ENCODE measurements around the gene TEX11. TPM values are rescaled to one million over a fixed set of nuclear protein-coding genes. Genes with fewer than 3 reads are reported as not detected.
"Not testable (repeated sequence)": the region's sequence is repeated elsewhere in the genome, so short reads cannot be mapped to it uniquely, and the experiment has no call there.

Gene TEX11
- polyA plus RNA-seq, 1 of the 3 experiments (the other 2 are of a cell fraction) = not detected

DNA sequence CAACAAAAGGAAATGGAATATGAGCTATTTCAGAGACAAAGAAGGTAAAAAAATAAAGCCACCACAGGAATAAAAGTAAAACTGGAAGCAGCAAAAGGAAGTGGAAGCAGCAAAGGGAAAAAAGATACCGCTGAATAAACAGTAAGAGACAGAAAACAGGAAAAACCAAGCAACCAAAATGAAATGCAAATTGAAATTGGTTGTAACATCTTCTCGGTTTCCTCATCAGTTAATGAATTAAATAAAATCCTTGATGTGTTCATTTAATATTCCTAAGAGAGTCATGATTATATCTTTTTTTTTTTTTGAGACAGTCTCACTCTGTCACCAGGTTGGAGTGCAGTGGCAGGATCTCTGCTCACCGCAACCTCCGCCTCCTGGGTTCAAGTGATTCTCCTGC is 331.1 kb downstream of the TEX11 start:
- DNase-seq = no peak
- no peak overlapping the region for H3K9ac ChIP-seq
- CTCF ChIA-PET = no interaction called here
- H3K79me2 ChIP-seq (ENCODE audit: insufficient read depth) = no peaks in the 10 kb centered on the region
- H3K4me2 ChIP-seq = no peak overlapping the region
- H3K4me3 ChIP-seq (ENCODE audit: low read depth in 2 of 2, low read length in 1 of 2) = no peak overlapping the region
- no peak overlapping the region for H2AFZ ChIP-seq (ENCODE audit: low read depth)
- POLR2A ChIA-PET = no interaction called here
- no peaks in the 10 kb centered on the region; the same call in 1 of the 2 replicates for H3K9me2 ChIP-seq
- no peaks in the 10 kb centered on the region for H3K27me3 ChIP-seq (ENCODE audit: insufficient read depth)
- H3K36me3 ChIP-seq (replicated peaks in 1 of 2; ENCODE audit: control insufficient read depth in 1 of 2, insufficient read depth in 2 of 2, low read length in 1 of 2) = no peaks in the 10 kb centered on the region
- H3K4me1 ChIP-seq (ENCODE audit: control insufficient read depth in 1 of 2, insufficient read depth in 2 of 2, low read depth in 1 of 2, low read length in 1 of 2) = no peaks in the 10 kb centered on the region
- 39% methylated on average over 4 of the region's 4 CpGs for WGBS (ENCODE audit: low lambda C conversion rate)
- no peaks in the 10 kb centered on the region for H4K20me1 ChIP-seq (ENCODE audit: insufficient read depth)
- H3K27ac ChIP-seq (ENCODE audit: low read depth in 2 of 2, low read length in 1 of 2) = no peak overlapping the region
- no peaks in the 10 kb centered on the region for H3K9me3 ChIP-seq
- H3F3A ChIP-seq (replicated peaks; ENCODE audit: insufficient read depth) = no peaks in the 10 kb centered on the region
- no peak for TF ChIP-seq FOSL2 (IDR thresholded peaks at IDR 0.05; ENCODE audit: borderline replicate concordance, low read depth)
- TF ChIP-seq TEAD4 (IDR thresholded peaks at IDR 0.05; ENCODE audit: borderline replicate concordance, insufficient read depth) = no peak
- TF ChIP-seq, protein P1, sequence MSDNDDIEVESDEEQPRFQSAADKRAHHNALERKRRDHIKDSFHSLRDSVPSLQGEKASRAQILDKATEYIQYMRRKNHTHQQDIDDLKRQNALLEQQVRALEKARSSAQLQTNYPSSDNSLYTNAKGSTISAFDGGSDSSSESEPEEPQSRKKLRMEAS (IDR thresholded peaks at IDR 0.05; ENCODE audit: low read depth) = no peak
- no peak for TF ChIP-seq EP300 (IDR thresholded peaks at IDR 0.05; ENCODE audit: borderline replicate concordance in 1 of 2, low read depth in 1 of 2, low read length in 1 of 2)
- no peak for TF ChIP-seq TCF12 (IDR thresholded peaks at IDR 0.05)
- TF ChIP-seq, protein P2, sequence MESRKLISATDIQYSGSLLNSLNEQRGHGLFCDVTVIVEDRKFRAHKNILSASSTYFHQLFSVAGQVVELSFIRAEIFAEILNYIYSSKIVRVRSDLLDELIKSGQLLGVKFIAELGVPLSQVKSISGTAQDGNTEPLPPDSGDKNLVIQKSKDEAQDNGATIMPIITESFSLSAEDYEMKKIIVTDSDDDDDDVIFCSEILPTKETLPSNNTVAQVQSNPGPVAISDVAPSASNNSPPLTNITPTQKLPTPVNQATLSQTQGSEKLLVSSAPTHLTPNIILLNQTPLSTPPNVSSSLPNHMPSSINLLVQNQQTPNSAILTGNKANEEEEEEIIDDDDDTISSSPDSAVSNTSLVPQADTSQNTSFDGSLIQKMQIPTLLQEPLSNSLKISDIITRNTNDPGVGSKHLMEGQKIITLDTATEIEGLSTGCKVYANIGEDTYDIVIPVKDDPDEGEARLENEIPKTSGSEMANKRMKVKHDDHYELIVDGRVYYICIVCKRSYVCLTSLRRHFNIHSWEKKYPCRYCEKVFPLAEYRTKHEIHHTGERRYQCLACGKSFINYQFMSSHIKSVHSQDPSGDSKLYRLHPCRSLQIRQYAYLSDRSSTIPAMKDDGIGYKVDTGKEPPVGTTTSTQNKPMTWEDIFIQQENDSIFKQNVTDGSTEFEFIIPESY (IDR thresholded peaks at IDR 0.05; ENCODE audit: borderline replicate concordance, low read depth) = no peak
- TF ChIP-seq FOXJ3 (CRISPR knock-in tag; IDR thresholded peaks at IDR 0.05) = no peak

DNA sequence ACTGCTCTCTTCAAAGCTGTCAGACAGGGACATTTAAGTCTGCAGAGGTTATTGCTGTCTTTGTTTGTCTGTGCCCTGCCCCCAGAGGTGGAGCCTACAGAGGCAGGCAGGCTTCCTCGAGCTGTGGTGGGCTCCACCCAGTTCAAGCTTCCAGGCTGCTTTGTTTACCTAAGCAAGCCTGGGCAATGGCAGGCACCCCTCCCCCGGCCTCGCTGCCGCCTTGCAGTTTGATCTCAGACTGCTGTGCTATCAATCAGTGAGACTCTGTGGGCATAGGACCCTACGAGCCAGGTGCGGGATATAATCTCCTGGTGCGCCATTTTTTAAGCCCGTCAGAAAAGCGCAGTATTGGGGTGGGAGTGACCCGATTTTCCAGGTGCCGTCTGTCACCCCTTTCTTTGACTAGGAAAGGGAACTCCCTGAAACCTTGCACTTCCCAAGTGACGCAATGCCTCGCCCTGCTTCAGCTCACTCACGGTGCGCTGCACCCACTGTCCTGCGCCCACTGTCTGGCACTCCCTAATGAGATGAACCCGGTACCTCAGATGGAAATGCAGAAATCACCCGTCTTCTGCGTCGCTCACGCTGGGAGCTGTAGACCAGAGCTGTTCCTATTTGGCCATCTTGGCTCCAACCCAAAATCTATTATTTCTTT is 338.5 kb downstream of the TEX11 start:
- H3K9me3 ChIP-seq; H3K79me2 ChIP-seq (ENCODE audit: insufficient read depth); H3K27ac ChIP-seq (ENCODE audit: low read depth in 2 of 2, low read length in 1 of 2); H3K9me2 ChIP-seq; DNase-seq; CTCF ChIA-PET; H3K4me3 ChIP-seq (ENCODE audit: low read depth in 2 of 2, low read length in 1 of 2); H2AFZ ChIP-seq (ENCODE audit: low read depth); H3K4me2 ChIP-seq; H3F3A ChIP-seq (replicated peaks; ENCODE audit: insufficient read depth); H3K4me1 ChIP-seq (ENCODE audit: control insufficient read depth in 1 of 2, insufficient read depth in 2 of 2, low read depth in 1 of 2, low read length in 1 of 2); H3K27me3 ChIP-seq (ENCODE audit: insufficient read depth); H4K20me1 ChIP-seq (ENCODE audit: insufficient read depth); H3K36me3 ChIP-seq (replicated peaks in 1 of 2; ENCODE audit: control insufficient read depth in 1 of 2, insufficient read depth in 2 of 2, low read length in 1 of 2); POLR2A ChIA-PET; H3K9ac ChIP-seq: not testable (repeated sequence)
- WGBS (ENCODE audit: low lambda C conversion rate) = 9% methylated on average over 16 of the region's 21 CpGs

DNA sequence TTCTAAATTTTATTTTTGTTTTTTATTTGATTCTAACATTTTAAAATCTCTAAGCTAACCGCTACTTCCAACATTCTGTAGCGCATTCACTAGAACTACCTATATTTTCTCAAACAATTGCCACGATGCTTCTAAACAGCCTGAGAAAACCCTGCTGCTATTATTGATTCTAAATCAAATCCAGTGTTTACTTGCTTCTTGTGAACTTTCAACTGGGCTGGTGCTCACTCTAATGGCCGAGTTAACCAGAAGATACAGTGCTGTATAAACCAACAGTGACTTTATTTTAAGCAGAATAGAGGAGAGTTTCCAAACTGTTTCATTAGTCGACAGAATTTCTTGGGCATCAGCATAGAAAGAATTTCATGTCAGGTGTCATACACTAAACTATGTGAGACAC is 353.6 kb downstream of the TEX11 start:
- no peak overlapping the region for H3K4me3 ChIP-seq (ENCODE audit: low read depth in 2 of 2, low read length in 1 of 2)
- 20% methylated on average over 5 of the region's 5 CpGs for WGBS (ENCODE audit: low lambda C conversion rate)
- H3F3A ChIP-seq (replicated peaks; ENCODE audit: insufficient read depth) = no peaks in the 10 kb centered on the region
- ChIA-PET POLR2A (no interaction called here), CTCF (no interaction called here)
- no peak overlapping the region for H3K27ac ChIP-seq (ENCODE audit: low read depth in 2 of 2, low read length in 1 of 2)
- H3K27me3 ChIP-seq (ENCODE audit: insufficient read depth) = no peaks in the 10 kb centered on the region
- no peak overlapping the region for H3K4me2 ChIP-seq
- no peak for TF ChIP-seq EZH2phosphoT487 (IDR thresholded peaks at IDR 0.05; ENCODE audit: borderline replicate concordance, low read depth)
- no peak for TF ChIP-seq NFIC (IDR thresholded peaks at IDR 0.05; ENCODE audit: borderline replicate concordance)
- TF ChIP-seq, protein P3, sequence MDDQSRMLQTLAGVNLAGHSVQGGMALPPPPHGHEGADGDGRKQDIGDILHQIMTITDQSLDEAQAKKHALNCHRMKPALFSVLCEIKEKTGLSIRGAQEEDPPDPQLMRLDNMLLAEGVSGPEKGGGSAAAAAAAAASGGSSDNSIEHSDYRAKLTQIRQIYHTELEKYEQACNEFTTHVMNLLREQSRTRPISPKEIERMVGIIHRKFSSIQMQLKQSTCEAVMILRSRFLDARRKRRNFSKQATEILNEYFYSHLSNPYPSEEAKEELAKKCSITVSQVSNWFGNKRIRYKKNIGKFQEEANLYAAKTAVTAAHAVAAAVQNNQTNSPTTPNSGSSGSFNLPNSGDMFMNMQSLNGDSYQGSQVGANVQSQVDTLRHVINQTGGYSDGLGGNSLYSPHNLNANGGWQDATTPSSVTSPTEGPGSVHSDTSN (IDR thresholded peaks at IDR 0.05) = no peak
- TF ChIP-seq TCF12 (IDR thresholded peaks at IDR 0.05) = no peak
- TF ChIP-seq, protein P4, sequence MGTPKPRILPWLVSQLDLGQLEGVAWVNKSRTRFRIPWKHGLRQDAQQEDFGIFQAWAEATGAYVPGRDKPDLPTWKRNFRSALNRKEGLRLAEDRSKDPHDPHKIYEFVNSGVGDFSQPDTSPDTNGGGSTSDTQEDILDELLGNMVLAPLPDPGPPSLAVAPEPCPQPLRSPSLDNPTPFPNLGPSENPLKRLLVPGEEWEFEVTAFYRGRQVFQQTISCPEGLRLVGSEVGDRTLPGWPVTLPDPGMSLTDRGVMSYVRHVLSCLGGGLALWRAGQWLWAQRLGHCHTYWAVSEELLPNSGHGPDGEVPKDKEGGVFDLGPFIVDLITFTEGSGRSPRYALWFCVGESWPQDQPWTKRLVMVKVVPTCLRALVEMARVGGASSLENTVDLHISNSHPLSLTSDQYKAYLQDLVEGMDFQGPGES (IDR thresholded peaks at IDR 0.05; ENCODE audit: low read depth, low read length) = no peak
- no peak for TF ChIP-seq SMC3 (IDR thresholded peaks at IDR 0.05; ENCODE audit: low read depth, low read length)
- no peak for TF ChIP-seq FOSL2 (IDR thresholded peaks at IDR 0.05; ENCODE audit: borderline replicate concordance, low read depth)
- TF ChIP-seq EP300 (IDR thresholded peaks at IDR 0.05; ENCODE audit: borderline replicate concordance in 1 of 2, low read depth in 1 of 2, low read length in 1 of 2) = no peak
- TF ChIP-seq YY1 (IDR thresholded peaks at IDR 0.05; ENCODE audit: low read depth) = no peak
- TF ChIP-seq RXRA (IDR thresholded peaks at IDR 0.05; ENCODE audit: borderline replicate concordance, low read depth) = no peak
- H3K9me2 ChIP-seq = no peaks in the 10 kb centered on the region
- no peaks in the 10 kb centered on the region for H4K20me1 ChIP-seq (ENCODE audit: insufficient read depth)
- no peak overlapping the region for H2AFZ ChIP-seq (ENCODE audit: low read depth)
- no peak for DNase-seq
- H3K9me3 ChIP-seq = no peaks in the 10 kb centered on the region
- no peaks in the 10 kb centered on the region for H3K79me2 ChIP-seq (ENCODE audit: insufficient read depth)
- no peaks in the 10 kb centered on the region for H3K4me1 ChIP-seq (ENCODE audit: control insufficient read depth in 1 of 2, insufficient read depth in 2 of 2, low read depth in 1 of 2, low read length in 1 of 2)
- H3K36me3 ChIP-seq (replicated peaks in 1 of 2; ENCODE audit: control insufficient read depth in 1 of 2, insufficient read depth in 2 of 2, low read length in 1 of 2) = no peaks in the 10 kb centered on the region
- no peak overlapping the region for H3K9ac ChIP-seq
